Activated CD8-positive, alpha-beta memory T cell treated with anti-CD3 and anti-CD28 coated beads, Interleukin-2, amount 50 U/mL, for 1 hour (primary cell): ENCODE results near the gene PRPF18.

Experiments used
- DNase-seq: peaks from one replicate; pipeline ENCODE4 v3.0.0-alpha.2; 2020; ENCODE audit errors: extremely low read depth

PRPF18 gene

DNA sequence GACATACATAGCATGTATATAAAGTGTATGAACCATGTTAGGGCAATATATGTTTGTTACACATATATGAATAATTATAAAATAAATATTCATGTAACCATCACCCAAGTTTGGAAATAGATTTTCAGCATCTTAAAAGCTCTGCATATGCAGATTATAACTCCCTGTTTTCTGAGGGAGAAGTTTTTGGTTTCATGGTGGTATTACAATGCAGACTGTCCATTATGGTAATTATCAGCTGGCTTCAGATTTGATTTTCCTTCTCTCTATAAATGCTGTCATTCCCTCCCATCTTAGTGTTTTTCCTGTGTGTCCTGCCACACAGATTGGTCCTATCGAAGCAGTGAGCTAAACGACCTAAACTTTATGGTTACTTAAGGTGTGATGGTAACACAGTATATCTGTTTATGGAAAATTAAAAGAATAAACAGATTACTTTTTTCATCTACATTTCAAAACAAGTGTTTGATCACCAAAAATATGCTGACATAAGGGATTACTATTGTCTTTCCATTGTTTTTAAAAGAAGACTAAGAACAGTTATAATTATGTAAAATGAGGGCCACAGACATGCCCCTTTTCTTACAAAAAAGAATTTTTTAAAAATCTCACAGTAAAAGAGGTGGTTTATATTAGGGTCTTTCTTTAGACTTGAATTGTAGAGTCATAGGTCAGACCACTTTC, 17.7 kb downstream of the PRPF18 start:
- DNase-seq = no peak

DNA sequence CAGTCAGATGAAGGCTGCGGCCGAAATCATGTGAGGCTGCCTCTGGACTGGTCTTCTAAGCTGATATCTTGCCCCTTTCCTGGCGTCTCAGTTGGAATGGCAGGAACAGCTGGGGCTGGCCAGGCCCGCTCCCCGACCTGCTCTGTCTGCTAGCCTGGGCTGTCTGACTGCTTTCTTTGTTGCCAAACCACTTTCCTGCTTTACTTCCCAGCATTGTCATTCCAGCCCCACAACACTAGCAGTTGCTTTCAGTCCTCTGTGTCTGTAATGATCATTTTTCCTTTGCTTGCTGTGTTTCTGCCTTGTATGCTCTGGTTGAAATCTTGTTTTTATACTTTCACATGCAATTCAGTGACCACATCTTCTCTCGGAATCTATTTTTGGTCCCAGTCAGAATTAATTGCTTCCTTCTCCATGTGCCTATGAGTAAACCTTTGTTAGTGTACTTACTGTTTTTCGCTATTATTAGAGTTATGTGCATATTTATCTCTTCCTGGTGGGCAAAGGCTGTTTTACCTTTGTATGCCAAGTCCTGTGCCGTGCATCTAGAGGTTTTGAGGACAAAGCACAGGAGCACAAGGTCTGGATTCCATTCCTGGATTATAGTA, 21.6 kb downstream of the PRPF18 start:
- no peak for DNase-seq

DNA sequence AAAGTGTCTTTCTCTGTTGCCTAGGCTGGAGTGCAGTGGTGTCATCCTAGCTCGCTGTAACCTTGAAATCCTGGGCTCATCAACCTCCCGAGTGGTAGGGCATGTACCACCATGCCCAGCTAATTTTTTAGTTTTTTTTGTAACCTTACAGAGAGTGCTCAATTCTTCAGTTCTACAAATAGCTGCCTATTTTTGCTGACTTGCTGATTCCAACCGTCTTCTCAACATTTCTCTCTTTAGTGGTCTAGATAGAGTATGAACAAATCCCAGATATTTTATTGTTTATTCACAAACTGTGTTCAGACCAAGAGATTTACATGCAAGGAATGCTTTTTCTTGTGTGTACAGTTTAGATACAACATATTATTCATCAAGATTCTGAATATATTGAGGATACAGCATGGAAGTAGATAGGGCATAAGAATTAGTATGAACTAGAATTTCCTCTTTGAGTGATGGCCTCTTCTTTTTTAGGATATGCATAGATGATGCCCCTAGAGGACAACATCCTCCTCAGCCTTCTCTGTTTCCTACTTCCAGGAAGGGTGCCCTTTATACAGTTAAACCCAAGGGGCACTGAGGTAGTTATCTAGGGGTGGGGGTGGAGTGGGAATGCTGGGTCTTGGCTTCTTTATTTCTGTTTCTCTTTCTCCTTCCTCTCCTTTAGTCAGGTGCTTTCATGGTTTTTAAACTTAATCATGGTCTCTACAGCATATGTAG, 26.0 kb downstream of the PRPF18 start:
- no peak for DNase-seq

DNA sequence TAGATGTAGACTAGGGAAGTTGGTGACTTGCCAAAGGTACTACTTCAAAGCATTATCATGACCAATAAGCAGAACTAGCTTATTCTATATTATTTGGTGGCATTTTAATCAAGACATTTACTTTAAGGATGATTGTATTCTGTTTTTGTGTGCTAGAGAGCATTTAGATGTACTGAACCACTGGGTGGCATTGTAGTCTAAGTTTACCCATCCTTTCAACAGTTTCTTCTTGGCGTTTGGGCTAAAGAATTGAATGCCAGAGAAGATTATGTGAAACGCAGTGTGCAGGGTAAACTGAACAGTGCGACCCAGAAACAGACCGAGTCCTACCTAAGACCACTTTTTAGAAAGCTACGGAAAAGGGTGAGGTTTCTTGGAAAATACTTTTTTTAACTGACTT, 26.8 kb downstream of the PRPF18 start:
- no peak for DNase-seq

DNA sequence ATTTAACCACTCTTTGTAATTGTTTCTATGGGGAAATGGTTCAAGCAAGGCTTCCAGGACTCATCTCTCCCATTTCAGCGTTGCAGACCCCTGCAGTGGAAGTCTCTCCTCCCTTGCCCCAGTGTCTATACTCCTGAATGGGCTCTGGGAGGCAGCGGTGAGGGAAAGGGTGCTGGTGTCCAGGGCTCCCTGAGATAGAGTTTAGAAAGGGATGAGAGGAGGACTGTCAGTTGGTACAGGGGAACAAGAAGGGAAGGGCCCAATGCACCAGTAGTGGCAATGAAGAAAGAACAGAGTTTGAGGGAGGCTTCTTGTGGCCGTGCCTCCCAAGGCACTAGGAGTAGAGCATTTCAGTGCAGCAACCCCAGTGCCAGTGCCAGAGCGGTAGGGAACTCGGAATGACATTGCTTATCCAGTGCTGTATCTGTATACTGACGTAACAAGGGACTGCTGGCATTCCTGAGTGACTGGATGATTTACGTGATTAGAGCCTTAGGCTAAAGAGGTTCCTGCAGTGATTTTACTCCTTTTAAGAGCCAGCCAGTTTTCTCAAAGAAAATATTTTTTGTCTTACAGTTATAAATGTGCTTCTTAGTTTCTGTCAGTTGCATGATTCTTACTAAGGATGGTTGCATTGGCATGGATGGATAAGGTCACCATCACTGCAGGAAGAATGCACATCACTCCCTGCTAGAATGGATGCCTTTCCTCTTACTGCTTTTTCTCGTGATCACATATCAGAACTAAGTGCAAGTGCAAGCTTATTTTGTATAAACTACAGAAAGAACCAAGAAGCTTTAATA, 28.0 kb downstream of the PRPF18 start:
- DNase-seq = no peak

DNA sequence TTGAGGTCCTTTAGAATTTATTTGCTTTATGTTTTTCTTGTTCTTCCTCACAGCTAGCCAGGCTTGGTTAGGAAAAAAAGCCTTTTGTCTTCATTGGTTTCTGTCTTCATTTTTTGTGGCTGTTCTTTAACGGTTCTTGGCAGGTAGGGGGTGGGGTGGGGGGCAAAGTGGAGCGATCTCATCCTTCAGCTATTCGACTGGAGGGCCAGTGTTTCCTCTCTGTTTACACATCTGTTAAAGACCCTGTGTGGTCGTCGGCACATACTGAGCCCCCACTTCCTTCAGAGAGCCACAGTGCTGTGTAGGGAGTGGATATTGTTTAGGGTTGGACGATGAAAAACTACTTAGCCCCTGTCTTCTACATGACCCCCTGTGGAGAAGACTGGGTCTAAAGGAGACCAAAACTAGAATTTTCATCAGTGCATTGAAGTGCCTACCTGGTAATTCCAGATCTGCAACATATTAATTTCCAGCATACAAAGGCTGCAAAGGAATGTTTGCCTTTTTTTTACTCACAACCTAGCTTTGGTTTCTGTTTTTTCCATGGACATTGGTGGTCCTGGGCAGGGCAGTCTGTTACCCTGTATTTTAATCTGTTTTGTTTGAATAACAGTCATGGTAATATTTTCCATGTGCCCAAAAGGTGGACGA, 29.0 kb downstream of the PRPF18 start:
- DNase-seq = no peak

DNA sequence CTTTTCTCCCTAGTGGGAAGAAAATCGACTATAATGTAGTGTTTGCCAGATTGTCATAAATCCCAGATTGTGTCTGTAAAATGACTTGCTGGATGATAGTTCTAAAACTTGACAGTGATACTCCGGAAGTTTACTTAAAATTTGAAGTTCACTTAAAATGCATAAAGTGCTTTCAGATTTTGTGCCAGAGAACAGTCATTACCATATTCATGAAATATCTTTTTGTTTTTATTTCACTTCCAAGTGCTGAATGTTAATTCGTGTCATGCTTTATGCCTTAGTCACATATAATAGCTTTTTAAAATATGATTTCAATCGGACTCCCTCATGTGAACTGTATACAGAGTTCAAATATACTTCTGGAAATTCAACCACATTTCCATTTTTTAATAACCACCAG, 30.4 kb downstream of the PRPF18 start:
- no peak for DNase-seq

DNA sequence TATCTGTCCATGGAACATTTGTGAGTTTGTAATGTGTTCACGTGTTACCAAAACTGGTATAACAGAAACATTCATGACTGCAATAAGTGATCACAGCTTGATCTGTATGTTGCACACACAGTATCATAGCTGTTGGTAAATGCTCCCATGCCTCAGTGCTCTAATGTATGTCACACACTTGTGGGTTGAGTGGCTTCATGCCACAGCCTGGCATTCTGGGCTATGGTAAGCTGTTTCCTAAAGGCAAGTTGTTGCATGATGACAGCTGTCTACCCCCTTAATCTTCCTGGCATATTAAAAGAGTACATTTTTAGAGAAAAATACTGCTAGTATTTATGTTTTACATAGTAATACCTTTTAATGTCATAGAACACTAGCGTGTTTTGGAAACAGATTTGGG, 35.2 kb downstream of the PRPF18 start:
- no peak for DNase-seq

DNA sequence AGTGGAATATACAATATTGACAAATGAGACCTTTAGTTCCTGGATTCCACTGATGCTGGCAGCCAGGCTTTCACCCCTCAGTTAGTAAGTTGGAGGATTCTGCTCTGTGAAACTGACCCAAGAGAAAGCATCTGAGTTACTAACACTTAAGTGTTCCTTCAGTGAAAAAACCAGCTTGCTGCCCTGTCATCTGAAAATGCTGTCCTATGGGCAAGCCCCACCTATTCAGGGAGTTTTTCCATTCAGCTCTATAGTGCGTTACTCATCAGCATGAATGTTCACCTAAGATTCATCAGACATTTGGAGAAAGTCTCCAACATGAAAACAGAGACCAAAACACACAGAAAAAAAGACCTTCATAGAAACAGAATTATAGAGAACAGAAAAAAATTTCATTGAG, 37.9 kb downstream of the PRPF18 start:
- DNase-seq = no peak

DNA sequence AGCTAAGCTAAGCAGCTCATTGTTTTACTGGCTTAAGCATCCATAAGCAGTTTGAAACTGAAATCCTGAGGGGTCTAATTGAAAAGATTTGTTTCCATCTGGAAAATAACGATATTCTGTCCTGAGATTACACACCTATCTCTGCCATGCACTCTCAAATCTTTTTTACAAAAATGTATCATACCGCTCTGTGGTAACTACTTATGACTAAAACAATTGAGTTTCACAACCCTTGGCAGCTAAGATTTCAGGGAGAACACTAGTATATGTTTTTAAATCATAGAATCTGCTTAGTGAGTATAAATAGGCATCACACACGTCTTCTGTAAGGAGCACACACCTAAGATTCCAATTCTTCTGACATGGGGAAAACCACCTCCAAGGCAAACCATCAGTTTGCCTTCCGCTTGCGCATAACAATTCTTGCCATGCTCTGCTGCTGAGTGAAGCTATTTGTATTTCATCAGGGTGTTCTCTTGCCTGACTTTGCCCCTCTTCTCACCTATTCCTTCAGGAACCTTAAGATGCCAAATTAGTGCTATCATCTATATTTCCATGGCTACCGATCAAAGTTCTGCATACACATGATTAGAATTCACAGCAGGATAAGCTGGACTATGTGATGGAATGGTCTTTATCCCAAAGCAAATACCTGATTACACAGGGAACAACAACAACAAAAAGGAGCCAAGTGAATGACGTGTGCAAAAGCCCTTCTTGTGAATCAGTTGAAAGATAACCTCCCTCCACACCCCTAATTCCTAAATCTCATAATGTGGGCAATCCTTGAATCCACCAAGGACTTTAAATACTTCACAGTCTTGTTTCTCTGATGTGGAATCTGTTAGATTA, 40.9 kb downstream of the PRPF18 start:
- no peak for DNase-seq

DNA sequence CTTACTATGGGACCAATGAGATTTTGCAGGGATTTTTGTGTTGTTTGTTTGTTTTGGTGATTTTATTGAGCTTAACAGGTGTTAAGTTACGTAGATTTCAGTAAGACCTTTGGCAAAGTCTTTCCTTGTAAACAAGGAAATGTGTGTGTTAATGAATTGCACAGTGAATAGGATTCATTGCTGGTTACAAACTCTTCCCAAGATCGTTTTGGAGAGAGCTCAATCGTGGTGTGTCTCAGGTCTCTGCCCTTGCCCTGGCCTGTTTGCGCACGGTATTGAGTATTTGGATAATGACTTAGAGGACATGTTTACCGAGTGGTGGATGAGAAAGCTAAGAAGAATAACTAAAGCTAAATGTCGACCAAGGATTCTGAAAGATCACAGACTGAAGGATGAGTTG, 41.9 kb downstream of the PRPF18 start:
- DNase-seq = no peak

DNA sequence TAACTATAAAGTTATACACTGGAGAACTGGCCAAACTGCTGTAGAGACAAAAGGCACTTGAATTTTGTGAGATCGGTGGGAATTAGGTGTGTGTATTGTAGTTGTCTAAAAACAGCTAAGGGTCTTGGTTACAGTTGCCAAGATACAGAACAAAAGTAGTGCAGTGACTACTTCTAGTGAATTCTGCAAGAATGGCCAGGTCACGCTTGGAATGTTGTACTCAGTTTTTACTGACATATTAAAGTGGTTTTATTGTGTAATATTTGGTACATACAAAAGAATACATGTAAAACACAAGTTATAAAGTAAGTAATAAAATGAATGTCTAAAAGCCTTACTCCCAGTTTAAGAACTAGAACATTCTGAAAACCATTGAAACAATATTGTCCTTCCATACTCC, 42.4 kb downstream of the PRPF18 start:
- no peak for DNase-seq

DNA sequence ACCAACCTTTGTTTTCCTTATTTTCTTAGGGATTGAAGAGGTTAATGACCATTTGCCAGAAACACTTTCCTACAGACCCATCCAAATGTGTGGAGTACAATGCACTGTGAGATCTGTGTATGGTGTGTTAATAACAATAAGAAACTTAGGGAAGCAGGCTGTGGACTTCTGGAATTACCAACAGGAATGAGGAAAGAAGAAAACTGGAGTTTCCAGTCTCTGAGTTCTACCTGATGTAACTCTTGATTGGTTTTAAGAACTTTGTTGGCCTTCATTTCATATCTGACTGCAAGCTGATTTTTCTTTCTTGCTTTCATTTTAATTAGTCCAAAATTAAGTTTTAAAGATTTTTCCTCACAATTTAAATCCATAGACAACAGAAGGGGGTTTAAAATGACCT, 43.5 kb downstream of the PRPF18 start:
- DNase-seq = no peak

DNA sequence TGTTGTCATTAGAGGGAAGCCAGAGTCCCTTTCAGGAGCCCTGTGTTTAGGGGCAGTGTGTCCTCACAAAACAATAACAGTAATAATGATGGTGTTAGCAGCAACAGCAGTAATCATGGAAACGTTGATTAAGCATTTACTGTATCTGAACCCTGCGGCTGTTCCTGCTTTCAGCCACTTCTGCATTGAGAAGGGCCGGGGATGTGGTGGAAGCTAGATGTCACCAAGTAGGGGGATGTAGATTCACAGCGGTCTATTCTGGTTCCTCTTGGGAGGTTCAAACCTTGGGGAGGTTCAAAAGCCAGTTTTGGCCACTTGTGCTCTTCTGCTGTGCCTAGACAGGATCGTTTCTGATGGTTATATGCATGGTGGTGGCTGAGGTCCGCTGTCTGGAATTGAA, 44.8 kb downstream of the PRPF18 start:
- no peak for DNase-seq

DNA sequence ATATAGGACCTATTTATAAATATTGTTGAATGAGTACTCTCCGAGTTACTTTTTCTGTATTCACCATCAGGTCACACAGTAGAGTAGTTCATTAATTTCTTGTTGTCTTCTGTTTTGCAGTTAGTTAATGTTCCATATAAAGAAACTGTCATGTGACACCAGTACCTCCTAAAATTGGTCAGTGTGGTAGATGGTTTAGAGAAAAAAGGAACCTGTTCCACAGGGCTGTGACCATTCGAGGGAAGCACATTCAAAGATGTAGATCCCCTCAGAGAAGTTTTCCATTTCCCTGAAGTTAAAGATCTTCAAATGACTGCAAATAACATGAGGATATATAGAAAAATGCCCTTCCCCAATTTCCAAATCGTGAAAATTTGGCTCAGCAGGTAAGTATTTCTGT, 45.7 kb downstream of the PRPF18 start:
- DNase-seq = no peak

DNA sequence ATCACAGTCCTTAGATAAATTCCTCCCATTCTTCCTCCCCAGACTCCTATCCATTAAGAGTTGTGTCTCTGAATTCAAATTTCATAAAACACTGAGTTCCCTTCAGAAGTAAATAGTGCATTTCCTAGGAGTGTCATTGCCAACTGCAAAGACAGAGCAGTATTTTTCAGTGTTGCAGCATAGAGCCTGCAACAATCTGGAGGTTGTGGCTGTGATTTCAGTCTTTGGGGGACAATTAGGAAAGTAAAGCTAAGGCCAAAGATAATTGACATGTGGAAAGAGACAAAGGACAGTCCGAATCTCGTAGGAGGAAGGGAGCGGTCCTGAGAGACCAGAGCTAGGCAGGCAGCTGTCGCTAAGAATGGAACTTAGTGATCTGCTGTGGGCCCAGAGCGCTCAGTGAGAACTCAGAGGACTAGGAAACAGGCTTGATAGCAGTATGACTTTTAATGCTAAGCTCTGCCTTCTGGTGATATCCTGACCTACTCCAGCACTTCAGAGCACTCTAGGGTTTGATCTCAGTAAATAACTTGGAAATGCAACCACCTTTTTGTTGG, 46.2 kb downstream of the PRPF18 start:
- DNase-seq = no peak

DNA sequence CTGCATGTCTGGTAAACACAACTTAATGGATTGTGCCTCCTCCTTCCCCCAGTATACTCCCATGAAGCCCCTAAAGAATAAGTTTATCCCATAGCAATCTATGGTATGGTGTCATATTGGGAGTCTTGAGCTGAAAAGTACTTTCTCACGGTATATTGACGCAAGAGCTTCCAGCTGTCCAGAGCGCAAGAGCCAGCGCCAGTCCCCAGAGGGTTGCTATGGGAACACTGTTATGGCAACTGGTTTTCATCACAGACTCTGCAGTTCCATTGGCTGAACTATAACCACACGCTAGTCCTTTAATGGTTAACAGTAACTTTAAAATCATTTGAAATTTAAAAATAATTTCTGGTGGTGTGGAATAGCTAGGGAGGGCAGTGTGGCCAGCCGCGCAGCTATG, 46.9 kb downstream of the PRPF18 start:
- DNase-seq = no peak

DNA sequence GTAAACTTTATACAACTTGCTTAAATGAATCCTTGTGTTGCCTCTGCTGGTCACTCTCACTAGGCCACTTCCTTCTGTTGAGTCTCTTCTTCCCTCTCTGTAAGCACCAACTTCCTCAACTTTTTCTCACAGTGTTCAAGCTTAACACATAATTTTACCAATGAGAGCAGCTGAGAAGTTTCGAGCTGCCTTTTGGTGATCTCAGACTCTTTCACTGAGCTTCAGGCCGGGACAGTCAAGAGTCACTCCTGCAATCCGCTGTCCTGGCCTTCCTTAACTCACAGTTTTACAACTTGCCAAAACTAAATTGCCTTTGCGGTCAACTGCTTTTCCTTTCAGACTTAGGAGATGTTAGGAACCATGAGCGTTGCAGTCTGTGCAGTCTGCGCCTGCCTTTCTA, 47.4 kb downstream of the PRPF18 start:
- DNase-seq = no peak

DNA sequence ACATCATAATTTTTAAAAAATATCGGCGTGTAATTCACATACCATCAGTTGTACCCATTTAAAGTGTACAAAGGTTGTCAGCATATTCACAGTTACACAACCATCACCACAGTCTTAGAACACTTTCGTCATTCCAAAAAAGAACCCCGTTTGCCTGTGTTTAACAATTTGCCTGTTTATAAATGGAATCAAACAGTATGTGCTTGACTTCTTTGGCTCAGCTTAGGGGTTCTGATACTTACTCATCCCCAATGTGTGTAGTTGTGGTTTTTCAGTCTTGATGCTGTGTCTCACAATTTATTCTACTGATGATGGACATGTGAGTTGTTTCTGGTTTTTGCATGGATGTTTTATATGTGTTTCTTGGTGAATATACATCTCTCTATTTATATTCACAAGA, 50.0 kb downstream of the PRPF18 start:
- DNase-seq = no peak

DNA sequence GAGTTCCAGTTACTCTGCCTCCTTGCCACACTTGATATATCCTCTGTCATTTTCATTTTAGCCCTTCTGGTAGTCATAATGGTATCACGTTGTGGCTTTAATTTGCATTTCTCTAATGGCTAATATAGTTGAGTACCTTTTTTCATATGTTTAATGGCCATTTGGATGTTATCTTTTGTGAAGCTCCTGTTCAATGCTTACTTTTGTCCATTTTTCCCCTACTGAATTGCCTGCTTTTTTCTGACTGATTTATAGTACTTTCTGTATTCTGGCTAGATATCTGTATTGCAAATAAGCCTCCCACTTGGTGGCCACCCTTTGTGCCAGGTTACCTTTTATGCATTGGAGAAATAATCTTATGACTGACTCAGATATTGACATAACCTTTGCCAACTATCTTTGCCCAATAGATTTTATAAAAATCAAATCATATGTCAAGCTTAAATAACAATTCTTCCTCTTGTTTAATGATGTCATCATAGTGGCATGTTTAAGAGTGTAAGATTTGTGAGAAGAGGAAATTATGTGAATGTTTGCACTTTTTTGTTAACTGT, 50.6 kb downstream of the PRPF18 start:
- no peak for DNase-seq
